GM19324 (cell line): ENCODE measurements around the gene CD274.

Source experiments
- ATAC-seq: cut with Tn5 transposase; IDR thresholded peaks from one replicate; pipeline ENCODE4 v1.9.1; 2021; ENCODE audit warnings: mild to moderate bottlenecking, moderate library complexity; ENCODE audit not compliant: unreplicated experiment, low FRiP score

Gene CD274

GRCh38 chr9:5518937-5519319 is 68.6 kb downstream of the CD274 start:
- no peak for ATAC-seq
